ENCODE measurements around the gene OBP2B. TPM values are rescaled to one million over a fixed set of nuclear protein-coding genes. Genes with fewer than 3 reads are reported as not detected.
A peak's percentile ranks its signal among the peaks of the same experiment; 100 is the strongest.
"Not testable (repeated sequence)": the region's sequence is repeated elsewhere in the genome, so short reads cannot be mapped to it uniquely, and the experiment has no call there.

OBP2B gene
- not detected for total RNA-seq
- long read RNA-seq, result 0 reads

GRCh38 chr9:133208880-133209300 is at the start of gene OBP2B:
TSS of gene OBP2B (minus strand) at chr9:133209250. CDS start at chr9:133209199, 51 bp downstream.
- not testable (repeated sequence) for DNase-seq (ENCODE audit: low spot score)

- DNase-seq (ENCODE audit: low spot score), result no peak
These were observed 49.3 kb upstream of the OBP2B start for GRCh38 chr9:133258061-133259015.

GRCh38 chr9:133257465-133257956 is 48.5 kb upstream of the OBP2B start:
- DNase-seq (ENCODE audit: low spot score), result peak; percentile 89

- peak; percentile 87 for DNase-seq (ENCODE audit: low spot score)
These were observed 47.6 kb upstream of the OBP2B start for GRCh38 chr9:133256686-133257091.

- peak; percentile 87 for DNase-seq (ENCODE audit: low spot score)
These were observed 47.0 kb upstream of the OBP2B start for GRCh38 chr9:133256136-133256461.

- no peak for DNase-seq (ENCODE audit: low spot score)
These were observed 46.5 kb upstream of the OBP2B start for GRCh38 chr9:133255371-133256135.

GRCh38 chr9:133254471-133254870 is 45.4 kb upstream of the OBP2B start:
- DNase-seq (ENCODE audit: low spot score), result no peak

- DNase-seq (ENCODE audit: low spot score), result no peak
These were observed 44.2 kb upstream of the OBP2B start for GRCh38 chr9:133253268-133253667.

- peak; percentile 83 for DNase-seq (ENCODE audit: low spot score)
These were observed 43.4 kb upstream of the OBP2B start for GRCh38 chr9:133252301-133253020.

- DNase-seq (ENCODE audit: low spot score), result no peak
These were observed 42.7 kb upstream of the OBP2B start for GRCh38 chr9:133251773-133252172.

- not testable (repeated sequence) for DNase-seq (ENCODE audit: low spot score)
These were observed 42.2 kb upstream of the OBP2B start for GRCh38 chr9:133251221-133251620.

GRCh38 chr9:133250741-133251170 is 41.7 kb upstream of the OBP2B start:
- DNase-seq (ENCODE audit: low spot score), result no peak

- no peak for DNase-seq (ENCODE audit: low spot score)
These were observed 40.3 kb upstream of the OBP2B start for GRCh38 chr9:133249337-133249736.

- DNase-seq (ENCODE audit: low spot score), result no peak
These were observed 39.8 kb upstream of the OBP2B start for GRCh38 chr9:133248726-133249295.

GRCh38 chr9:133247632-133248031 is 38.6 kb upstream of the OBP2B start:
- DNase-seq (ENCODE audit: low spot score), result no peak

- no peak for DNase-seq (ENCODE audit: low spot score)
These were observed 37.9 kb upstream of the OBP2B start for GRCh38 chr9:133246991-133247390.

GRCh38 chr9:133246562-133246961 is 37.5 kb upstream of the OBP2B start:
- DNase-seq (ENCODE audit: low spot score), result no peak

GRCh38 chr9:133242991-133243390 is 33.9 kb upstream of the OBP2B start:
- DNase-seq (ENCODE audit: low spot score), result no peak

- DNase-seq (ENCODE audit: low spot score), result no peak
These were observed 33.2 kb upstream of the OBP2B start for GRCh38 chr9:133242241-133242640.

- DNase-seq (ENCODE audit: low spot score), result no peak
These were observed 30.6 kb upstream of the OBP2B start for GRCh38 chr9:133239533-133240090.
